K562 (cell line): ENCODE data around the gene SSR4. TPM values are rescaled to one million over a fixed set of nuclear protein-coding genes. Genes with fewer than 3 reads are reported as not detected.

Experiments used
- FOXJ3 ChIP-seq: sonication (generic); formaldehyde crosslinking; IDR thresholded peaks from 2 replicates; pipeline ENCODE4 v1.4.0; 2020; ENCODE audit warnings: mild to moderate bottlenecking, missing genetic modification reagents
- FOXP1 ChIP-seq: sonication (generic); formaldehyde crosslinking; IDR thresholded peaks from 2 replicates; pipeline ENCODE4 v1.8.0; 2022; ENCODE audit warnings: mild to moderate bottlenecking, missing genetic modification reagents
- GATAD2A ChIP-seq: fragments of 450-650 bp; IDR thresholded peaks from 2 replicates; pipeline ENCODE4 v1.6.1; 2017
- GTF2E2 ChIP-seq: fragments of 200-800 bp; sonication (Bioruptor generic); IDR thresholded peaks from 2 replicates; pipeline ENCODE4 v1.6.1; 2016; ENCODE audit warnings: missing genetic modification characterization, missing compliant biosample characterization
- MAZ ChIP-seq, 2 experiments: fragments of 450-650 bp in 1 of 2; sonication (generic) in 1 of 2; formaldehyde crosslinking; IDR thresholded peaks in 1 of 2; conservative IDR thresholded peaks in 1 of 2; 2 replicates each; pipeline versions ENCODE4 v1.4.0 to v1.5.0; 2020; ENCODE audit warnings: mild to moderate bottlenecking in 1 of 2, missing genetic modification reagents in 1 of 2
- POLR2G ChIP-seq: fragments of 200-400 bp; formaldehyde crosslinking; IDR thresholded peaks from 2 replicates; pipeline ENCODE4 v1.6.1; 2017; ENCODE audit warnings: low read depth, mild to moderate bottlenecking, antibody characterized with exemption, low read length, moderate library complexity
- ZNF740 ChIP-seq, 3 experiments: fragments of 200-800 bp in 1 of 3; sonication (Bioruptor generic) in 1 of 3; sonication (generic) in 1 of 3; formaldehyde crosslinking in 1 of 3; IDR thresholded peaks; 2 replicates each; pipeline versions ENCODE4 v1.6.1 to v1.8.0; 2016 to 2022; ENCODE audit warnings: mild to moderate bottlenecking in 2 of 3, missing compliant biosample characterization in 2 of 3, missing genetic modification characterization in 2 of 3, missing genetic modification reagents in 1 of 3
- polyA plus RNA-seq, 8 experiments: library from polyadenylated mRNA; depleted of rRNA in 4 of 8; stranded (reverse) in 5 of 8; unstranded in 3 of 8; fragments of >200 nt; fragmentation: Nextera tagmentation in 2 of 8; fragmentation: Illumina TruSeq in 1 of 8; extraction: Ambion mirVana in 2 of 8; extraction: Trizol in 1 of 8; gene quantifications; 2 replicates each; pipeline versions ENCODE4 v1.2.1 to v1.2.3, GENCODE V29; 2011 to 2014; ENCODE audit warnings: inconsistent platforms in 1 of 8, missing spikeins in 1 of 8
- total RNA-seq, 7 experiments: library from RNA; depleted of rRNA in 6 of 7; stranded (reverse); fragments of >200 nt in 6 of 7; fragmentation: Illumina TruSeq in 2 of 7; extraction: Trizol in 2 of 7; gene quantifications; 2 replicates each; pipeline versions ENCODE4 v1.2.1 to v1.2.3, GENCODE V29; 2011 to 2021; ENCODE audit warnings: low replicate concordance in 1 of 7
- TF ChIP-seq, protein P1 (sequence below): fragments of 450-650 bp; IDR thresholded peaks from 2 replicates; pipeline ENCODE4 v1.6.1; 2017; ENCODE audit warnings: antibody characterized with exemption

The SSR4 gene
- total and polyA plus RNA-seq, 9 of the 15 experiments (the other 6 are each of a cell fraction or from before 2014, with no cell fraction given) = 146 to 492 (median 272) TPM

DNA sequence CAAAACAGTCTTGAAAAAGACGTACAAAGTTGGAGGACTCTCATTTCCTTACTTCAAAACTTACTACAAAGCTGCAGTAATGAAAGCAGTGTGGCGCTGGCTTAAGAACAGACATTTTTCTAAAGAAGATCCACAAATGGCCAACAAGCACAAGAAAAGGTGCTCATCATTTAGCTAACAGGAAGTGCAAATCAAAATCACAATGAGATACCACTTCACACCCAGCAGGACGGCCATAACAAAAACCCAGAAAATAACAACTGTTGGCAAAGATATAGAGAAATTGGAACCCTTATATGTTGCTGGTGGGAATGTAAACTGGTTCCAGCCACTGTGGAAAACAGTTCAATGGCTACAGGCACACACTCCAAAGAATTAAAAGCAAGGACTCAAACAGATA lies 32.5 kb downstream of the SSR4 start (continued):
- TF ChIP-seq, protein P1, sequence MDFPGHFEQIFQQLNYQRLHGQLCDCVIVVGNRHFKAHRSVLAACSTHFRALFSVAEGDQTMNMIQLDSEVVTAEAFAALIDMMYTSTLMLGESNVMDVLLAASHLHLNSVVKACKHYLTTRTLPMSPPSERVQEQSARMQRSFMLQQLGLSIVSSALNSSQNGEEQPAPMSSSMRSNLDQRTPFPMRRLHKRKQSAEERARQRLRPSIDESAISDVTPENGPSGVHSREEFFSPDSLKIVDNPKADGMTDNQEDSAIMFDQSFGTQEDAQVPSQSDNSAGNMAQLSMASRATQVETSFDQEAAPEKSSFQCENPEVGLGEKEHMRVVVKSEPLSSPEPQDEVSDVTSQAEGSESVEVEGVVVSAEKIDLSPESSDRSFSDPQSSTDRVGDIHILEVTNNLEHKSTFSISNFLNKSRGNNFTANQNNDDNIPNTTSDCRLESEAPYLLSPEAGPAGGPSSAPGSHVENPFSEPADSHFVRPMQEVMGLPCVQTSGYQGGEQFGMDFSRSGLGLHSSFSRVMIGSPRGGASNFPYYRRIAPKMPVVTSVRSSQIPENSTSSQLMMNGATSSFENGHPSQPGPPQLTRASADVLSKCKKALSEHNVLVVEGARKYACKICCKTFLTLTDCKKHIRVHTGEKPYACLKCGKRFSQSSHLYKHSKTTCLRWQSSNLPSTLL = no peak
- no peak for TF ChIP-seq MAZ (CRISPR knock-in tag; conservative IDR thresholded peaks at IDR 0.05 in 1 of 2, IDR thresholded peaks at IDR 0.05 in 1 of 2)
- TF ChIP-seq ZNF740 (CRISPR knock-in tag; IDR thresholded peaks at IDR 0.05) = no peak
- no peak for TF ChIP-seq ZNF740 (tag; IDR thresholded peaks at IDR 0.05)
- TF ChIP-seq GTF2E2 (tag) = no peak
- no peak for TF ChIP-seq POLR2G
- TF ChIP-seq FOXJ3 (CRISPR knock-in tag) = no peak
- TF ChIP-seq GATAD2A = no peak
- TF ChIP-seq FOXP1 (CRISPR knock-in tag) = no peak
- TF ChIP-seq, all 486 proteins: peak for 0
